B cell (primary cell): ENCODE measurements around the gene MTF1. TPM values are rescaled to one million over a fixed set of nuclear protein-coding genes. Genes with fewer than 3 reads are reported as not detected.
"Not testable (repeated sequence)": the region's sequence is repeated elsewhere in the genome, so short reads cannot be mapped to it uniquely, and the experiment has no call there.

ENCODE experiments used
- ATAC-seq: fragments of 200-7000 bp; cut with Tn5 transposase; one replicate; pipeline ENCODE4 v1.10.0; 2021; ENCODE audit warnings: low read depth, mild to moderate bottlenecking, moderate number of reproducible peaks, moderate library complexity
- CTCF ChIA-PET: fragments of 350-600 bp; sonication (Branson Sonifier 250); formaldehyde crosslinking; loops from one replicate; lab custom pipeline; 2021; ENCODE audit warnings: antibody characterized with exemption, inconsistent platforms; lab: Charles Lee
- POLR2A ChIA-PET: fragments of 350-600 bp; sonication (Branson Sonifier 250); formaldehyde crosslinking; loops from one replicate; lab custom pipeline; 2021; ENCODE audit warnings: antibody characterized with exemption; lab: Charles Lee
- DNase-seq: peaks from one replicate; pipeline ENCODE4 v3.0.0; 2013
- H2AFZ ChIP-seq: 2 replicates; pipeline ENCODE4 v1.6.1; 2012; ENCODE audit warnings: mild to moderate bottlenecking, low read depth, low read length; ENCODE audit not compliant: insufficient read depth, poor library complexity, severe bottlenecking
- H3K27ac ChIP-seq, 2 donors: 1 replicate in 1 of 2; 2 replicates in 1 of 2; pipeline ENCODE4 v1.5.1; 2012 to 2013; ENCODE audit warnings: low read length in 2 of 2, mild to moderate bottlenecking in 2 of 2, moderate library complexity in 1 of 2
- H3K27me3 ChIP-seq, 4 experiments: fragments of 200-600 bp in 1 of 4; sonication (generic) in 1 of 4; replicated peaks in 1 of 4; 1 replicate in 2 of 4; 2 replicates in 2 of 4; pipeline versions ENCODE4 v1.6.1 to v1.7.0; 2013 to 2016; ENCODE audit warnings: low read length in 3 of 4, mild to moderate bottlenecking in 2 of 4, mixed read lengths in 1 of 4, moderate library complexity in 1 of 4; ENCODE audit not compliant: insufficient read depth in 4 of 4, control insufficient read depth in 3 of 4; ENCODE audit errors: control extremely low read depth in 1 of 4
- H3K36me3 ChIP-seq, 2 experiments: replicated peaks in 1 of 2; 1 replicate in 1 of 2; 2 replicates in 1 of 2; pipeline versions ENCODE4 v1.6.1 to v1.7.1; 2013; ENCODE audit warnings: low read length in 1 of 2; ENCODE audit not compliant: insufficient read depth in 2 of 2, control insufficient read depth in 1 of 2; ENCODE audit errors: control extremely low read depth in 1 of 2, extremely low read depth in 1 of 2
- H3K4me1 ChIP-seq, 2 donors: fragments of 200-600 bp in 1 of 2; sonication (generic) in 1 of 2; 1 replicate in 1 of 2; 2 replicates in 1 of 2; pipeline versions ENCODE4 v1.5.1 to v1.6.1; 2013 to 2017; ENCODE audit warnings: low read length in 2 of 2; ENCODE audit not compliant: control insufficient read depth in 2 of 2, insufficient read depth in 2 of 2
- H3K4me2 ChIP-seq: replicated peaks from 2 replicates; pipeline ENCODE3; 2012; ENCODE audit warnings: mild to moderate bottlenecking, low read depth, low read length; ENCODE audit not compliant: poor library complexity, severe bottlenecking
- H3K4me3 ChIP-seq, 5 experiments: fragments of 200-600 bp in 1 of 5; sonication (generic) in 1 of 5; 1 replicate in 3 of 5; 2 replicates in 2 of 5; pipeline versions ENCODE4 v1.5.1 to v1.7.0; 2011 to 2016; ENCODE audit warnings: low read length in 4 of 5, mild to moderate bottlenecking in 4 of 5, low read depth in 2 of 5, control low read depth in 1 of 5, moderate library complexity in 1 of 5; ENCODE audit not compliant: insufficient read depth in 1 of 5; ENCODE audit errors: control extremely low read depth in 1 of 5, extremely low read depth in 1 of 5
- H3K79me2 ChIP-seq: fragments of 200-600 bp; sonication (generic); one replicate; pipeline ENCODE4 v1.6.0; 2016; ENCODE audit warnings: low read length; ENCODE audit not compliant: control insufficient read depth, insufficient read depth
- H3K9ac ChIP-seq: fragments of 200-600 bp; sonication (generic); 2 replicates; pipeline ENCODE4 v1.6.1; 2017; ENCODE audit warnings: mild to moderate bottlenecking, low read length, moderate library complexity
- H3K9me3 ChIP-seq, 3 donors: one replicate each; pipeline versions ENCODE4 v1.6.1 to v1.7.1; 2013; ENCODE audit warnings: low read length in 2 of 3; ENCODE audit not compliant: control insufficient read depth in 2 of 3, insufficient read depth in 1 of 3; ENCODE audit errors: control extremely low read depth in 1 of 3
- H4K20me1 ChIP-seq: 2 replicates; pipeline ENCODE4 v1.6.0; 2012; ENCODE audit warnings: mild to moderate bottlenecking, low read length; ENCODE audit not compliant: insufficient read depth, control insufficient read depth, poor library complexity, severe bottlenecking
- H3K27ac Mint-ChIP-seq: one replicate; pipeline ENCODE4 v1.8.0; 2021; ENCODE audit warnings: mixed read lengths
- H3K27me3 Mint-ChIP-seq: one replicate; pipeline ENCODE4 v1.8.0; 2021; ENCODE audit warnings: mixed read lengths
- H3K4me1 Mint-ChIP-seq: one replicate; pipeline ENCODE4 v1.8.0; 2021; ENCODE audit warnings: mixed read lengths
- H3K4me3 Mint-ChIP-seq: one replicate; pipeline ENCODE4 v1.8.0; 2021; ENCODE audit warnings: mixed read lengths
- H3K9me3 Mint-ChIP-seq: one replicate; pipeline ENCODE4 v1.8.0; 2022; ENCODE audit warnings: mixed read lengths; ENCODE audit not compliant: insufficient read depth
- EZH2 ChIP-seq: IDR thresholded peaks from 2 replicates; pipeline ENCODE4 v1.6.1; 2012; ENCODE audit warnings: borderline replicate concordance, low read depth, mild to moderate bottlenecking, moderate library complexity, low read length; ENCODE audit not compliant: insufficient read depth, poor library complexity, severe bottlenecking
- WGBS: methylation state at CpG from one replicate; pipeline ENCODE4 v1.1.5; 2013; ENCODE audit warnings: missing lambda C conversion rate; ENCODE audit not compliant: insufficient coverage; 5-methylcytosine and 5-hydroxymethylcytosine counted together
- intact Hi-C: fragments of 100-400 bp; cut with micrococcal nuclease; formaldehyde crosslinking; loops from one replicate; pipeline ENCODE4 v1.10.0; 2022
- polyA plus RNA-seq: library from polyadenylated mRNA; depleted of rRNA; stranded (reverse); fragments of >200 nt; gene quantifications from 2 replicates; pipeline ENCODE4 v1.2.3, GENCODE V29; 2012
- total RNA-seq, 2 donors: library from RNA; stranded (reverse); fragments of 120-200 nt in 1 of 2; gene quantifications; 1 replicate in 1 of 2; 2 replicates in 1 of 2; pipeline versions ENCODE4 v1.2.3 to v1.2.4, GENCODE V29; 2013 to 2022
- TF ChIP-seq, protein P1 (sequence below): fragments of 200-600 bp; IDR thresholded peaks from one replicate; pipeline ENCODE4 v1.8.0; 2022; ENCODE audit warnings: antibody characterized with exemption, mild to moderate bottlenecking

Gene MTF1
- total and polyA plus RNA-seq, 2 donors (not counting 1 experiment from before 2014, with no cell fraction given): 6.2 to 36.7 TPM

DNA sequence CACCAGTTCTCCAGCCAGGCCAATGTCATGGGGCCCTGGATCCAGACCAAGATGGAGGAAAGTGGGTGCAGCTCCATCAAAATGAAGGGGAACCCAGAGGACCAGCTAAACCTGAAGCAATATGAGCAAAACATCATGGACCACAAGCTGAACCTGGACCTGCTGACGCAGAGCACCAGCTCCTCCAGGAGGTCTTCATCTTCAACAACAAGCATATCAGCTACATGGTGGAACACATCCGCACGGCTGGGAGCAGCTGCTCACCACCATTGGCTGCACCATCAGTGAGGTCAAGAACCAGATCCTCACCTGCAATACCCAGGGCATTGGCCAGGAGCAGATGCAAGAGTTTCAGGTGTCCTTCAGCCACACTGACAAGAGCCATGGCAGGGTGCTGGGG, 80.7 kb downstream of the MTF1 start:
- Histone ChIP-seq H3K4me3 (no peak overlapping the region), H3K9ac (no peak overlapping the region), H3K36me3 (no peaks in the 10 kb centered on the region), H3K27me3 (no peaks in the 10 kb centered on the region), H3K27ac (no peak overlapping the region), H2AFZ (no peak overlapping the region), H3K4me1 (no peaks in the 10 kb centered on the region), H3K79me2 (no peaks in the 10 kb centered on the region), H3K9me3 (peaks cover 0 to 3% (median 0%) of the 10 kb centered on the region in 3 donors), H3K4me2 (no peak overlapping the region), H4K20me1 (no peaks in the 10 kb centered on the region)
- ChIA-PET CTCF (no interaction called here), POLR2A (no interaction called here)
- no peak for ATAC-seq
- TF ChIP-seq, protein P1, sequence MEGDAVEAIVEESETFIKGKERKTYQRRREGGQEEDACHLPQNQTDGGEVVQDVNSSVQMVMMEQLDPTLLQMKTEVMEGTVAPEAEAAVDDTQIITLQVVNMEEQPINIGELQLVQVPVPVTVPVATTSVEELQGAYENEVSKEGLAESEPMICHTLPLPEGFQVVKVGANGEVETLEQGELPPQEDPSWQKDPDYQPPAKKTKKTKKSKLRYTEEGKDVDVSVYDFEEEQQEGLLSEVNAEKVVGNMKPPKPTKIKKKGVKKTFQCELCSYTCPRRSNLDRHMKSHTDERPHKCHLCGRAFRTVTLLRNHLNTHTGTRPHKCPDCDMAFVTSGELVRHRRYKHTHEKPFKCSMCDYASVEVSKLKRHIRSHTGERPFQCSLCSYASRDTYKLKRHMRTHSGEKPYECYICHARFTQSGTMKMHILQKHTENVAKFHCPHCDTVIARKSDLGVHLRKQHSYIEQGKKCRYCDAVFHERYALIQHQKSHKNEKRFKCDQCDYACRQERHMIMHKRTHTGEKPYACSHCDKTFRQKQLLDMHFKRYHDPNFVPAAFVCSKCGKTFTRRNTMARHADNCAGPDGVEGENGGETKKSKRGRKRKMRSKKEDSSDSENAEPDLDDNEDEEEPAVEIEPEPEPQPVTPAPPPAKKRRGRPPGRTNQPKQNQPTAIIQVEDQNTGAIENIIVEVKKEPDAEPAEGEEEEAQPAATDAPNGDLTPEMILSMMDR: no peak
- Mint-ChIP-seq H3K27me3 (peaks cover 9% of the 10 kb centered on the region), H3K9me3 (no peaks in the 10 kb centered on the region), H3K27ac (no peak overlapping the region), H3K4me1 (peaks cover 11% of the 10 kb centered on the region), H3K4me3 (no peak overlapping the region)
- WGBS: 91% methylated on average over 3 of the region's 3 CpGs
- no peak for DNase-seq
- intact Hi-C loops: no loop called here

DNA sequence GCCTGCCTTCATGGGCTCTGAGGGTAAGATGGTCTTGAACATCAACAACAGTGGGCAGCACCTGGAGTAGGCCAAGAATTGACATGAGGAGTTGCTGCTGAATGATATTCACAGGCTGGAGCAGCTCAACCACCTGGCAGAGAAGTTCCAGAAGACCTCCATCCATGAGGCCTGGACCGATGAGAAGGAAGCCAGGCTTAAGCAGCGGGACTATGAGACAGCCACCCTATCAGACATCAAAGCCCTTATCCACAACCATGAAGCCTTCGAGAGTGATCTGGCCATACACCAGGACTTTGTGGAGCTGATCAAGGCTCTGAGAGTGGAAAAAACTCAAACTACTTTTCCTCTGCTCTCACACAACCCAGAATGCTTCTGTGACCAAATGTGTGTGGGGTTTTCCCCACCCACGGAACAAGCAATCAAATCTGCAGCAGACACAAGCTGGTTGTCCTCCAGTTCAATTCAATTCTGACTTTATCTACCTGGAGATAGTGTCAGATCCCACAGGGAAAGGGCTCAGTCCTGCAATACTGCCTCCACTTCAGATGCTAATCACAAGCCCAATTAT, 82.4 kb downstream of the MTF1 start:
- H3K27me3 ChIP-seq: no peaks in the 10 kb centered on the region
- H3K9me3 ChIP-seq: peaks cover 0 to 5% (median 0%) of the 10 kb centered on the region in 3 donors
- POLR2A ChIA-PET: no interaction called here
- H3K4me2 ChIP-seq: no peak overlapping the region
- no peak for DNase-seq
- H3K27me3 Mint-ChIP-seq: peaks cover 9% of the 10 kb centered on the region
- H3K9me3 Mint-ChIP-seq: no peaks in the 10 kb centered on the region
- CTCF ChIA-PET: no interaction called here
- H3K4me3 Mint-ChIP-seq: no peak overlapping the region
- no peaks in the 10 kb centered on the region for H4K20me1 ChIP-seq
- H3K4me1 ChIP-seq: no peaks in the 10 kb centered on the region
- no peak for ATAC-seq
- TF ChIP-seq, protein P1: no peak
- TF ChIP-seq EZH2: no peak
- intact Hi-C loops: no loop called here
- H3K36me3 ChIP-seq: no peaks in the 10 kb centered on the region
- no peak overlapping the region for H3K27ac ChIP-seq
- no peak overlapping the region for H3K9ac ChIP-seq
- WGBS: 76% methylated on average over 3 of the region's 4 CpGs
- peaks cover 11% of the 10 kb centered on the region for H3K4me1 Mint-ChIP-seq
- no peak overlapping the region for H2AFZ ChIP-seq
- no peaks in the 10 kb centered on the region for H3K79me2 ChIP-seq
- H3K27ac Mint-ChIP-seq: no peak overlapping the region
- H3K4me3 ChIP-seq: no peak overlapping the region

DNA sequence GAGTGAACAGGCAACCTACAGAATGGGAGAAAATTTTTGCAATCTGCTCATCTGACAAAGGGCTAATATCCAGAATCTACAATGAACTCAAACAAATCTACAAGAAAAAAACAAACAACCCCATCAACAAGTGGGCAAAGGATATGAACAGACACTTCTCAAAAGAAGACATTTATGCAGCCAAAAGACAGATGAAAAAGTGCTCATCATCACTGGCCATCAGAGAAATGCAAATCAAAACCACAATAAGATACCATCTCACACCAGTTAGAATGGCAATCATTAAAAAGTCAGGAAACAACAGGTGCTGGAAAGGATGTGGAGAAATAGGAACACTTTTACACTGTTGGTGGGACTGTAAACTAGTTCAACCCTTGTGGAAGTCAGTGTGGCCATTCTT, 88.0 kb downstream of the MTF1 start:
- peaks cover 0 to 27% (median 18%) of the 10 kb centered on the region in 4 experiments for H3K27me3 ChIP-seq
- not testable (repeated sequence) for H3K4me1 Mint-ChIP-seq

More for the DNA sequence above, 88.0 kb downstream of the MTF1 start:
- H3K36me3 ChIP-seq, H2AFZ ChIP-seq, H3K9me3 Mint-ChIP-seq, H4K20me1 ChIP-seq, H3K9me3 ChIP-seq, H3K4me2 ChIP-seq, intact Hi-C loops, H3K9ac ChIP-seq, CTCF ChIA-PET, H3K27ac Mint-ChIP-seq, DNase-seq, H3K4me3 ChIP-seq, H3K4me1 ChIP-seq, ATAC-seq, H3K79me2 ChIP-seq, POLR2A ChIA-PET, H3K27ac ChIP-seq, H3K4me3 Mint-ChIP-seq: not testable (repeated sequence)
- peaks cover 43% of the 10 kb centered on the region for H3K27me3 Mint-ChIP-seq
